CD4-positive, alpha-beta T cell treated with Interleukin-17A for 1 hour (primary cell): ENCODE results near the gene KLHL22.
"Not testable (repeated sequence)": the region's sequence is repeated elsewhere in the genome, so short reads cannot be mapped to it uniquely, and the experiment has no call there.

Source experiments
- DNase-seq: peaks from one replicate; pipeline ENCODE4 v3.0.0-alpha.2; 2020

KLHL22 gene

DNA sequence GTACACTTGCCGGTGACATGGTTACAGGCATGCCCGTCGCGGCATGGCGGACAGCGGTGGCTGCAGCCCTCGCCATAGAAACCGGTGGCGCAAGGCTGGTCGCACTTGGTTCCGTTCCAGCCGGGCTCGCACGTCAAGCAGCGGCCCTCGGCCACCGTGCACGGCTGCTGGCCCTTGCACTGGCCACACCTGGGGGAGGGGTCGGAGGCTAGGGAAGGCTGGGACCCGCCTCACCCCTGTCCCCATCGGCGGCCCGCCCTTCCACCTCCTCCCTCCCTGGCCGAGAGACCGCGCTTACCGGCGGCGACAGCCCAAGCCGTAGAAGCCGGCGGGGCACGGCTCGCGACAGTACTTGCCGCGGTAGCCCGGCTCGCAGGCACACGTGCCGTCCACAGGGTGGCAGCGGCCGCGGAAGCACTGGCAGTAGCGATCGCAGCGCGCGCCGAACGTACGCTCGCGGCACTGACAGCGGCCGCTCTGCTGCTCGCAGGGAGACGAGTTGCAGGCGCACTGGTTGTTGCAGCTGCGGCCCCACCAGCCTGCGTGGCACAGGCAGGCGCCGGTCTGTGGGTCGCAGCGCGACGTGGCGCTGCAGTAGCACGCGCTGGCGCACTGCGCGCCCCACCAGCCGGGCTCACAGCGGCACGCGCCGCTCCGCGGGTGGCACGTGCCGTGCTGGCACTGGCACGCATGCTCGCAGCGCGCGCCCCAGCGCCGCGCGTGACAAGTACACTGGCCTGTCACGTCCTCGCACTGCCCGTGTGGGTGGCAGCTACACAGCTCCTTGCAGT, 64.7 kb downstream of the KLHL22 start:
- peak; percentile 59 for DNase-seq

DNA sequence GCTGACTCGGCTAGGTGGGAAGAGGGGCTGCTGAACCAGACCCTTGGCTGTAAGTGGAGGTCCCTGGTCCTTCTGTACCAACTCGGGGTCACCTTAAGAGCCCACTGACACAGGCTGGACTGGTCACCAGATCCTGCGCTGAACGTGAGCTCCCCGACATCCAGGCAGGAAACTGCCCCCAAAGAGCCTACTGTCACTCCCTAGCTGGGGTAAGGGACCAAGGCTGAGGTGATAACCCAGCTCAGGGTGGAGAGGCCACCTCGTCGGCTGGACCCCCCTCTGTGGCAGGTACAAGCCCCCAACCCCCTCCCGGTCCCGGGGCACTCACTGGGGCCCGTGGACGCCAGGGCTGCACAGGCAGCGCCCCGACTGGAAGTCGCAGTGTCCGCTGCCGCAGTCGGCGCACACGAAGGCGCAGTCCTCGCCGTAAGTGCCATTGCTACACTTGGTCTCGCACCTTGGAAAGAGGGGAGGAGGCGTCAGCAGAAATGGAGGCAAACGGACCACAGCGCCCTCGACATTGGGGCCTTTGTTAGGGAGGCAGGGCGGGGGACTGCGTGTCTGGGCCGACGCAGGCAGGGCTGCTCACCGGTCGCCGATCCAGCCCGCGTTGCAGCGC, 65.4 kb downstream of the KLHL22 start:
- peak; percentile 26 for DNase-seq

DNA sequence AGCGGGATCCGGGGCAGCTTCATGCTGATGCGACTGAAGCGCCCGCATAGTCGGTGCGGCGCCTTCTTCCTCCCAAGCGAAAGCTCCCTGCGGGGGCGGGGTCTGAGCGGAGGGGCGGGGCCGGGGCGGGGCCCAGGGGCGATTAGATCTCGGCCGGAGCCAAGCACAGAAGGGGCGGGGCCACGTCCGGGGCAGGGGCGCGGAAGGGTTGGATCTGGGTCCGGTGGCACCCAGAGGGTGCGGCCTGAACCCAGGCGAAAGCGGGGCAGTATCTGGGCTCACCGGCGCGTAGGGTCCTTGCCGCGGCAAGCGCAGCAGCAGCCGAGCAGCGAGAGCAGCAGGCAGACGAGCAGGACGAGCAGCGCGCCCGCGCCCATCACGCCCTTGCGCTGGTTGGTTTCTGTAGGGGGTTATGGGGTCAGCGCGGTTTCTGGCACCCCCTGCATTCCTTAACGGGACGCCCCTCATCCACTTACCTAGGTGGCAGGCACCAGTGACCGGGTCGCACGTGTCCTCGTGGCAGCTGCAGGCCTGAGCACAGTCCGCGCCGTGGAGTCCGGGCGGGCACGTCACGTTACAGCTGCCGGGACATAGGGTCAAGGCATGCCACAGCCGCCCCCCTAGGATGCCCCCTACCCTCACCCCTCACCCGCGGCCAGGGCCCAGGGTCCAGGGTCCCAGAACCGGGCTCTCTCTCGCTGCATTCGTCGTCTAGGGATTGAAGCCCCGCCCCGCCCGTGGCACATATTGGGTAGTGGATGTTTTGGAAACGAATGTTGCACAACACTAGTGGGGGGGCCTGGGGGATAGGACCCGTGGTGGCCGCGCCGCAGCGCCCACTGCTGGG, 66.1 kb downstream of the KLHL22 start:
- DNase-seq = peak; percentile 85

DNA sequence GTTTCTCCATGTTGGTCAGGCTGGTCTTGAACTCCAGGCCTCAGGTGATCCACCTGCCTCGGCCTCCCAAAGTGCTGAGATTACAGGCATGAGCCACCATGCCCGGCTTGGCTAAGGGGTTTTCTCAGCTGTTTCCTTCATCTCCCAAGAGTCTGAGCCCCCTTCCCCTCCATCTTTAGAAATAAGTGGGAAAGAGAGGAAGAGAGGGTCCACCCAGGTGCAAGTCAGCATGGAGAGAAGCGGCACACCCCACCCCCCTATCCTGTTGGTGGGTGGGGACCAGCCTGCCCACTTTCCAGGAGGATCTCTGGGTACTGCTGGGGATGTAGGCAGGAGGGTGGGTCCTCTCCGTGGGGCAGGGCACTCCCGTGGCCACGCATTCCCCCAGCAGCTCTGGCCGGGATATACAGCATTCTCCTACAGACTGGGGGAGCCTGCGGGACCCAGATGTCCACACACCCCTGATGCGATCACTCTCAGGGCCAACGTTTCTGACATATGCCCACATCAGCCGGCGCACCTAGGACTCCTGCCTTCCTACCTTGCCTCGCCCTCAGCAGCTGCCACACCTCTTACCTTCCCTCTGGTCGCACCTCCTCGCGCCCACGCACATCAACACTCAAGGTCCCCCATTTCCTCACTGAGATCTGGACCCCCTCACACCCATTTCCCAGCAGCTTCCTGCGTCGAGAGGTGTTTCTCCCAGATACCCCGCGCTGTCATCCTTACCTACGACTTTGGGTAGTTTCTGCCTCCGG, 66.9 kb downstream of the KLHL22 start:
- DNase-seq = no peak

DNA sequence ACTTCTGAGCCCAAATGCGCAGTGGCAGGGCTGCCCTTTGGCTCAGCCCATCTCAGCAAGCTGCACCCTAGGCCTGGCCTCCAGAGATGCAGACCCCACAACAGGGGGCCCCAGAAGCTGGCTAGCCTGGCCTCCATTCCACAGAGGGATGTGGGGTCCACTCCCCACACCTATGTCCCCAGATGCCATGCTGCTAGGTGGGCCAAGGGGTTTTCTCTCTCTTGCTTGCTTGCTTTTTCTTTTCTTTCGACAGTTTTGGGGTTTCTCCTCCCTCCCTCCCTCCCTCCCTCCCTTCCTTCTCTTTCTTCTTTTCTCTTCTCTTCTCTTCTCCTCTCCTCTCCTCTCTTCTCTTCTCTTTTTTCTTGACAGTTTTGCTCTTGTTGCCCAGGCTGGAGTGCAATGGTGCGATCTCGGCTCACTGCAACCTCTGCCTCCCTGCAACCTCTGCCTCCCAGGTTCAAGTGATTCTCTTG, 67.6 kb downstream of the KLHL22 start:
- no peak for DNase-seq

DNA sequence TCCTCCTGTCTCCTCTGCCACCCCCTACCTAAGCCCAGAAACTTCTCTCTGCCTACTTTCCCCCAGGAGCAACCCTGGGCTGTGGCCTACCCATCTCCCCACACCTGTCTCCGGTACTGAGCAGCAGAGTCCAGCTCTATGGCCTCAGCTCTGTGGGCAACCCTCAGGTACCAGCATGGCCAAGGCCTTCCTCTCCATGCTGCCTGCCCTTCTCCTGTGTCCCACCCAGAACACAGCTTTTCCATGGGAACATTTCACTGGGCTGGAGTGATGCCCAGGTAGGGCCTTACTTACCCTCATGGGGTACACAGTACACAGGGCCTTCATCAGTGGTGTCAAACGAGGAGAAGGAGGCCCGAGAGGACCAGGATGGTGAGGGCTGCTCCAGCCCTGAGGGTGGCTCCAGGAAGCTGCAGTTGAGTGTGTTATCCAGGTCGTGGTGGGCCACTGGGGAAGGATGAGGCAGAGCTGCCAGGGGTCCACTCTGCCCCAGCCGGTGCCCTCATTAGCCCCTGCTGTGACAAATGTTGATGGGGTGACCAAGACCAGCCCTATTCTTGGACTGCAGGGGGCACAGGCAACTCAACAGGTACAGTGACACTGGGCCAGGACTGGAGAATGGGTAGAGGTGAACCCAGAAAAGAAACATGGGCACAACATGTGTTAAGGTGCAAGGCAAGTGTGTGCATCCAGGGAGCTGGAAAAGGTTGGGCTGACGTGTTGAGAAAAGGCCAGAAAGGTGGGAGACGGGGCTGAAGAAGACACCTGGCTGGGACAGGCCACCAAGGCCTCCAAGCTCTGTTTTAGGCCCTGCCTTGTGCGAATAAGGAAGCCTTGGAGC, 68.3 kb downstream of the KLHL22 start:
- no peak for DNase-seq

DNA sequence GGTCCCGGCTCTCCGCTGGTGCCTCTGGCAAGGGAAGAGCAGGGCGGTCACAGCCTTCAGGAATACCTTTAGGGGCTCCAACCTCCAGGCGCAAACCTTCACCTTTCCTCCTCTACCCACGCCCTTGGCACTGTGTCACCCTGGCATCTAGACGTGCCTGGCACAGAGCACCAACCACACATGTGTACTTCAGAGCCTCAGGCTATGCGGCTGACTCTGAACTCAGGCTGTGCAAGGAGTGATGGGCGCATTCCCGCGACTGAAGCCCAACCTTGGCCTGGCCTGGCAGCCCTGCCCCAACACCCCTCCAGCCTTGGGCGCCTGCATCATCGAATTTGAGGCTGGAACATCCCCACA, 69.4 kb downstream of the KLHL22 start:
- DNase-seq = no peak

DNA sequence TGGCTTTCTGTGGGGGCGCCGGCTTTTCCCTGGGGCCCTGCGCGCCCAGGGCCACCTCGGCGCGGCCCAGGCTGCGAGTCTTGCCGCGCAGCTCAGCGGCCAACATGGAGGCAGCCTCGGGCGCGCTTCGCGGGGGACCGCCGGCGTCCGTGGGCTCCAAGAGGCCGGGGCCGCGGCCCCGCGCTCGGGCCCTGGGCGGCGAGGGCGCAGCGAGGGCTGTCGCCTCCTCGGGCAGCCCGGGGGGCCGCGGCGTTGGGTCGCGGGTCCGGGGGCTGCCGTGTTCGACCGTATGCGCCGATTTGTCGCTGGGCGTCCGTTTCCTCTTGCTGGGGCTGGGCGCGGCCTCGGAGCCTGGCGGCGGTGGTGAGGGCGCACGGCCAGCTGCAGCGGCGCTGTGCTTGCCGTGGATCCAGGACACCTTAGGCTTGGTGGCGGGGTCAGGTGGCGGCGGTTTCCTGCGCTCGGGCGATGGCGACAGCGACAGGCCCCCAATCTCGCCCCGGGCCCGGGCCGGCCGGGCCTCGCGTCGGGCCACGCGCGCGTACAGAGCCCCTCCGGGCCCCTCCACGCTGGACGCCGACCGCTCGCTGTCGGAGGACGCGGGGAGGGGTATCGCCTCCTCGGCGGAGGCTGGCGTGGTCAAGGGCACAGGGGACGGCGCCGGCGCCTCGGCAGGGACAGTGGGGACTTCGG, 69.9 kb downstream of the KLHL22 start:
- DNase-seq = no peak

DNA sequence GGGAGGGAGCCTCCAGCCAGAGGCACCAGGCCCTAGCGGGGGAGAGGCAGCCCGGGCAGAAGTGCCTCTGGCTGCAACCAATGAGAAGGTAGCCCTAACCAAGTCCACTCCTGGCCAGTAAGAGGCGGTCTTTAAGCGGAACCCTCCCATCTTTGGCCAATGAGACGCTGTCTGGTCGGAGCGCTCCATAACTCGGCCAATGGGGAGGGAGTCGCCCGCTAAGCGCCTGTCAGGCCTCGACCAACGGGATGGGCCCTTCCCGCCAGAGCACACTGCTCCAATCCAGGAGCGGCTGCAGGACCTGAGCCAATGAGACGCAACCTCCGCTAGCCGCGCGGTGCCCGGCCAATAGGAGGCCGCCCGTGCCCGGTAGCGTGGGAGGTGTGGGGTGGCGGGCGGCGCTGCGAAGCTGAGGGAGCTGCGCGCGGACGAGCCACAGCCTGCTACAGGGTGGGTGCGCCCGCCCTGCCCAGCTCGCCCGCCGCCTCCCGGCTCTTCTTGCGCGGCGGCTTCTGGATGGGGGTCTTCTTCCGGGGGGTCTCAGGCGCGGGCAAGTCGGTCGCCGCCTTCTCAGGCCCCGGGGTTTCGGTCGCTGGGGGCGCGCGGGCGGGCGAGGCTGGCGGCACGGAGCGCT, 70.5 kb downstream of the KLHL22 start:
- no peak for DNase-seq

DNA sequence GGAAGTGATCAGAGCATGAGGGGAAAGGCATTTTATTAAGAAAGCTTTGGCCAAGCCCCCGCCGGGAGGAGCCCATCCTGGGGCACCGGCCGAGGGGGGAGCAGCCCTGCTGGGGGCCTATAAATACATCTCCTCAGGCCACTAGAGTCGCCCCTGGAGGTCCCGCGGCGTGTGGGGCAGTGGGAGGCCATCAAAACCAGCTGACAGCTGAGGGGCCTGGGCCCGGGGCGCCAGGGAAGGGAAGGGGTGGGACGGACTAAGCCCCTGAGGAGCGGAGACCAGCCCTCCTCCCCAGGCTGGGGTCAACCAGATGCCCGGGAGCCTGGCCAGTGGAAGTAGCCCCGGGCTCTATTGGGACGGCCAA, 71.0 kb downstream of the KLHL22 start:
- DNase-seq = no peak

DNA sequence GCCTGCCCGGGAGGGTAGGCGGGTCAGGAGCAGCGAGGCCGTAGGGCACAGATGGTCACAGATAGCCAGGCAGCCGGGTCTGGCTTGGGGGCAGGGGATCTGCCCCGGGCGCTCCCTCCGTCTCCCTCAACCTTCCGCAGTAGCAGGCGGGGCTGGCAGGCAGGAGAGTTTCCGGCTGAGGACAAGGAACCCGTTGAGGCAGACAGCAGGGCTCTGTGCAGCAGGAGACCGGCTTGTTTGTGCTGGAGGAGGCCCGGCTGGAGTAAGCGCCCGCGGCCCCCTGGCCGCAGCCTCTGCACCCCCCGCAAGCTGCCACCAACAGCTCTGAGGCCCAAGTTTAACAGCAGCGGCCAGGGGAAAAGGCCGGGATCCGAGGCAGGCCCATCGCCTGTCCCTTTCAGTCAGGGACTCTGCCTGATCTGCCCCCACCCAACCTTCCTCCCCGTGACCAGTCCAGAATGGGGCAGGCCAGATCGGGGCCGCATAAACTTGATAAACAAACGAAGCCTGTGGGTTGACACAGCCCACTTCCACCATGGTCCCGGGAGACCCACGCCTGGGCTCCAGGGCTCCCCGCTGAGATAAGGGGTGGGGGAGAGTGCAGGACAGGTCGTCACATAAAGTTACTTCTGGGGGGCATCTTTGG, 71.6 kb downstream of the KLHL22 start:
- no peak for DNase-seq

DNA sequence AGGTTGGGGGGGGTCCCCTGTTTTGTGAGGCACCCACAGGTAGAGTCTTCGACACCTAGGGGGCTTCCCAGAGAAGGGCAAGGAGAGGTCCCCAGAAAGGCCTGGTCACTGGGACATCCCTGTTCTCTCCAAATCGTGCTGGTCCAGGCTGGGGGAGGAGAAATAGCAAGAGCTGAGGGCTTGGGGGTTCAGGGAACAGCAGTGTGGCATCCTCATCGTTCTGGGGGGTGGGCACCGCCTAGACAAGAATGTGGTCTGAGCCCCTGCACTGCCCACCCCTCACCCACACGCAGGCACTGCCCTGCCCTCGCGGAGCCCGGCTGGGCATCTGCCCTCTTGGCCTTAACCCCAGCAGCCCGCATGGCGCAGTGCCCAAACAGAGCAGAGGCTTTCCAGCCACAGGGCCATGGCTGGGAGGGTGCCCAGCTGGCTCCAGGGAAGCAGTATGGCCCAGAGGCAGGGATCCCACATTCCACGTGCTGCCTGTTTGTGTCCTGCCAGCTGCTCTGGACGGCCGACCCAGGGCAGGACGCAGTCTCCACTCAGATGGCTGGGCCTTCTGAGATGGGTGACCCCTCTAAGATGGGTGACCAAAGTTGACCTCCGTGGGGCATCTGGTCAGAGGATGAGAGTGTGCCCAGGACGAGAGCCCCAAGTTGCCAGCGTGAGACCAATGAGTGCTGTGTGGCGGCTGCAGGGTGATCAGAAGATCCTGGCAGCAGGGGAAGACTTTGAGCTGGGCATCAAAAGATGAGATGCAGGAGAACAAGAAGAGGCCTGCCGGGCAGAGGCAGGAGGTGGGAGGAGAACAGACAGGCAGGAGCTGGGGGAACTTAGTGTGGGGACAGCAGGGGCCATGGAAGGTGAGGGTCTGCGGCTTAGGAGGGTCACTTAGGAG, 72.3 kb downstream of the KLHL22 start:
- no peak for DNase-seq

DNA sequence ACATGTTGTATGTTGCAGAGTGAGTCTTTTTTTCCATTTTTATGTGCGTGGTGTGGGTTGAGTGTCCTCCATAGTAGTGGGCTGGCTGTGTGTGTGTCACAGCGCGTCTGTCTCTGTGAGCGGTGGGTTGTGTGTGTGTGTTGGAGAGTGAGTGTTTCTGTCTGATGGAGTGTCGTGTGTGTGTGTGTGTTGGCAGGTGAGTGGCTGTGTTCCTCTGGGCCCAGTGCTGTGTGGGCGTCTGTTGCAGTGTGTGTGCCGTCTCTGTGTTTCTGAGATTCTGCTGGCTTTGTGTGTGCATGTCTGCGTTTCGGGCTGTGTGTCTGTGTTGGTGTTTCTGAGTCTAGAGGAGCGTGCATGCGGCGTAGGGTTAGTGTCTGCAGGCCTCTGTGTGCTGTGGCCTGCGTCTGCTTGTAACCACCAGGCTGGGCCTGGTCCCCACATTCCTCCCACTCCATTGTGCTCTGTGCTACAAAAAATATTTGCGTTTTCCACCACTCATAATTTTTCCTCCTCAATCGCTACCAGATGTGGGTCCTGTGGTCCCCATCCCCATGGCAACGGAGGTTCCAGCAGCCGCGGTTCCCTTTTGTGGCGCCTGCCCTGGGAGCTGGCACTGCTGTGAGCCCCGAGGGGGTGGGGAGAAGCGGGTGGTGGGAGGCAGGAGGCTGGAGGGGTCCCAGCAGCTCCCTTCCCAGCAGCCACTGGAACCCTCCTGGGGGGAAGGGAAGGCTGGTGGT, 73.2 kb downstream of the KLHL22 start:
- DNase-seq = no peak

DNA sequence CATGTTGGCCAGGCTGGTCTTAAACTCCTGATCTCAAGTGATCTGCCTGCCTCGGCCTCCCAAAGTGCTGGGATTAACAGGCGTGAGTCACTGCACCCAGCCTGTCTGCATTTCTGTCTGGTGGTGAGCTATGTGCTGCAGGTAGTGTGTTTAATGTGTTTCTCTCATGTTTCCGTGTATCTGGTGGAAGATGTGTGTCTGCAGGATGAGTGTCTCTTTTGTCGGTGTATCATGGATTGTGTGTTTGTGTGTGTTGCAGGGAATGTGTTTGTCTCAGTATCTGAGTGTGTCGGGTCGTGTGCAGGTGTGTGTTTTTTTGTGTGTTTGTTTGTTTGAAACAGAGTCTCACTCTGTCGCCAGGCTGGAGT, 74.1 kb downstream of the KLHL22 start:
- DNase-seq = no peak

DNA sequence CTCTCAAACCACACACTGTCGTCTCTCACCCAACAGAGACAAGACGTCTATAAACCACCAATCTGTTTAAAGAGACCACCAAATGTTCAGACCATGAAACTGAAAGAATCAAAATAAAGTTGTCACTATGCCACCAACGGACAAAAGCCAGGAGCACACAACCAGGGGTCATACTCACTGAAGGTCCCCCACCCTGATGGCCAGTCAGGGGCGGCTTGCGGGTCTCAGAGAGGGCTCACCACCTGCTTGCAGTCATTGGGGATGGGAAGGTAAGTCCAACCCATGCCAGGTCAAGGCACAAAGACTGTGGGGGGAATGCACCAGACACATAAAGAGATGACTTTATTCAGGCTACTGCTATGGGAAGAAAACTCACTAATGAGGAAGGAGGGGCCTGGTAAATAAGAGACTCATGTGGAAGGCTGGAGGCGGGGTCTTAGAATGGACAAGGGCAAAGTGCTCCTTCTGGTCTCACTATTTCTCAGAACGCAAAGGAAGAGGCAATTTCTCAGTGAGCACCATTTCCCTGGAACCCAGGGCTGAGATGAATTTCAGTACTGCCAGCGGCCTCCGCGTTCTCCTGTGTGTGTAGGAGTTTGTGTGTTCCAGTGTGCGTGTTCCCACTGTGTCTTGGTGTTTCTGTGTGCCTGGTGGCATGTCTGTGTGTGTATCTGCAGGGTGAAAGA, 75.3 kb downstream of the KLHL22 start:
- DNase-seq = no peak

DNA sequence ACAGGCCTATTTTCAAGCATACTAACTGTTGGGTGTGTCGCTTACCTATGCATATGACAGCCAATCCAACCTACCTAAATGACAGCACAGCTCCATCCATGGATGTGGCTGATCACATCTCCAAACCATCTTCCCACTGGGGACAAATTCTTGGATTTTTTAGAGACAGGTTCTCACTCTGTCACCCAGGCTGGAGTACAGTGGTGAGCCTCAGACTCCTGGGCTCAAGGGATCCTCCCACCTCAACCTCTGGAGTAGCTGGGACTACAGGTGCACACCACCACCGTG, 76.0 kb downstream of the KLHL22 start:
- DNase-seq = no peak

DNA sequence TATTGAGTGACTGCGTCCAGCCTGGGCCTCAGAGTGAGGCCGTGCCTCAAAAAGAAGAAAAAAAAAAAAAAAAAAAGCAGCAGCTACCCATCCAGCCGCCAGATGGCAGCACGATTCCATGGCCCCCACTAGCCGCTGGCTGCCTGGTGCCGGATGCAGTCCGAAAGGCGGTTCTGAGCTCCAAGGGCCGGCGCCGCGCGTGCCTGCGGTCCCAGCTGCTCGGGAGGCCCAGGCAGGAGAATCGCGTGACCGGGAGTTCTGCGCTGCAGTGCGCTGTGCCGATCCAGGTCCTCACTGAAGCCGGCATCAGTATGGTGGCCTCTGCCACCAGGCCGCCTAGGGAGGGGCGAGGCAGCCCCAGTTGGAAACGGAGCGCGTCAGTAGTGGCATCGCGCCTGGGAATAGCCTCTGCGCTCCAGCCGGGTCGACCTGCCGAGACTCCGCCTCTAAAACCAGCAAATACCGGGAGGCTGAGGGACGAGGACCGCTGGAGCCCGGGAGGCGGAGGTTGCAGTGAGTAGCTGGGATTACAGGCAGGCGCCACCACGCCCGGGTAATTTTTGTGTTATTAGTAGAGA, 77.3 kb downstream of the KLHL22 start:
- peak; percentile 78 for DNase-seq

DNA sequence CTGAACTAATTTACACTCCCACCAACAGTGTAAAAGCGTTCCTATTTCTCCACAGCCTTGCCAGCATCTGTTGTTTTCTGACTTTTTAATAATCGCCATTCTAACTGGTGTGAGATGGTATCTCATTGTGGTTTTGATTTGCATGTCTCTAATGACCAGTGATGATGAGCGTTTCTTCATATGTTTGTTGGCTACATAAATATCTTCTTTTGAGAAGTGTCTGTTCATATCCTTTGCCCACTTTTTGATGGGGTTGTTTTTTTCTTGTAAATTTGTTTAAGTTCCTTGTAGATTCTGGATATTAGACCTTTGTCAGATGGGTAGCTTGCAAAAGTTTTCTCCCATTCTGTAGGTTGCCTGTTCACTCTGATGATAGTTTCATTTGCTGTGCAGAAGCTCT, 79.9 kb downstream of the KLHL22 start:
- DNase-seq = not testable (repeated sequence)
